ENCODE measurements around the gene ACAP3.

ACAP3 gene

DNA sequence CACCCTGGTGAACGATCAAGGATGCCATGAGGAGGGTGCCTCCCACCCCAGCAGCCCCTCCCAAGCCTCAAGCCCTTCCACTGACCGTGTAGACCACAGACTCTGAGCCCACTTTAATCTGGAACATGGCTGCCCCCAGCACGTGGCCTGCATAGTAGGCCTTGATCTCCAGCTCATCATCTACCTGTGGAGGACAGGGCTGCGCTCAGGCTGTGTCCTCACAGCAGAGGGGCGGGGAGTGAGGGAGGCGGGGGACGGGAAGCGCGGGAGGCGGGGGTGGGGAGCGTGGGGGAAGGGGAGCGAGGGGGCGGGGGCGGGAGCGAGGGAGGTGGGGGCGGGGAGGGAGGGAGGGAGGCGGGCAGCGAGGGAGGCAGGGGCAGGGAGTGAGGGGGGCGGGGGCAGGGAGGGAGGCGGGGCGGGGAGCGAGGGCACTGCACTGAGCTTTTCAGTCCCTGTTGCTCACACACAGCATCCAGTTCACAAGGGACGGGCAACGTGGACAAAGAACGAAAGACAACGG lies 7.8 kb upstream of the ACAP3 start:
- no peak for DNase-seq (ENCODE audit: low spot score)
- TF ChIP-seq, protein P1, sequence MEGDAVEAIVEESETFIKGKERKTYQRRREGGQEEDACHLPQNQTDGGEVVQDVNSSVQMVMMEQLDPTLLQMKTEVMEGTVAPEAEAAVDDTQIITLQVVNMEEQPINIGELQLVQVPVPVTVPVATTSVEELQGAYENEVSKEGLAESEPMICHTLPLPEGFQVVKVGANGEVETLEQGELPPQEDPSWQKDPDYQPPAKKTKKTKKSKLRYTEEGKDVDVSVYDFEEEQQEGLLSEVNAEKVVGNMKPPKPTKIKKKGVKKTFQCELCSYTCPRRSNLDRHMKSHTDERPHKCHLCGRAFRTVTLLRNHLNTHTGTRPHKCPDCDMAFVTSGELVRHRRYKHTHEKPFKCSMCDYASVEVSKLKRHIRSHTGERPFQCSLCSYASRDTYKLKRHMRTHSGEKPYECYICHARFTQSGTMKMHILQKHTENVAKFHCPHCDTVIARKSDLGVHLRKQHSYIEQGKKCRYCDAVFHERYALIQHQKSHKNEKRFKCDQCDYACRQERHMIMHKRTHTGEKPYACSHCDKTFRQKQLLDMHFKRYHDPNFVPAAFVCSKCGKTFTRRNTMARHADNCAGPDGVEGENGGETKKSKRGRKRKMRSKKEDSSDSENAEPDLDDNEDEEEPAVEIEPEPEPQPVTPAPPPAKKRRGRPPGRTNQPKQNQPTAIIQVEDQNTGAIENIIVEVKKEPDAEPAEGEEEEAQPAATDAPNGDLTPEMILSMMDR (IDR thresholded peaks at IDR 0.05; ENCODE audit: extremely low read depth, missing control alignments) = no peak

DNA sequence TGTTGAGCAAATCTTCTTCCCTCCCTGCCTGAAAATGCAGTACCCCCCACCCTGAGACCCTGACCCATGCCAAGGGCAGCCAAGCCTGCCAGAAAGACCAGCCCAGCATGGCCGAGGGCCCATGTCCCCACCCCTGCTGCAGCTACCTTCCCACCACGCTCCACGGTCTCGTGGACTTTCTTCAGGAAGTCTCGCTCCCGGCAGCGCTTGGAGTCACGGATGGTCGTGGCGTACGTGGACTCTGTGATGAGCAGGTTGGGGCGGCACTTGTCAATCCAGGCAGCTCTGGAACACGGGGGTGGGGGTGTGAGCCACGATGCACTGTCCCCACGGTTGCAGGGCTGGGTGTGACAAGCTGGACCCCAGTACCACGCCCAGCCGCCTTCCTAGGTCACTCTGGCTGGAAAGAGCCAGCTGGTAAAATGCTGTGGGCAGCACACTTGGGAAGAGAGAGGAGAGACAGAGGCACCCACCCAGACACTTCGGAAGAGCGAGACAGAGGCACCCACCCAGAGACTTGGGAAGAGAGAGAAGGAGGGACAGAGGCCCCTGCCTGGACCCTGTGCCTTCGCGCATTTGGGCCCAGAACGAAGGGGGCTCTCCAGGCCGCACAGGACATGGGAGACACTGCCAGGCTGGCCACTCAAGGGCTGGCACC lies 7.1 kb upstream of the ACAP3 start:
- no peak for DNase-seq (ENCODE audit: low spot score)
- TF ChIP-seq, protein P1 (IDR thresholded peaks at IDR 0.05; ENCODE audit: extremely low read depth, missing control alignments) = no peak

DNA sequence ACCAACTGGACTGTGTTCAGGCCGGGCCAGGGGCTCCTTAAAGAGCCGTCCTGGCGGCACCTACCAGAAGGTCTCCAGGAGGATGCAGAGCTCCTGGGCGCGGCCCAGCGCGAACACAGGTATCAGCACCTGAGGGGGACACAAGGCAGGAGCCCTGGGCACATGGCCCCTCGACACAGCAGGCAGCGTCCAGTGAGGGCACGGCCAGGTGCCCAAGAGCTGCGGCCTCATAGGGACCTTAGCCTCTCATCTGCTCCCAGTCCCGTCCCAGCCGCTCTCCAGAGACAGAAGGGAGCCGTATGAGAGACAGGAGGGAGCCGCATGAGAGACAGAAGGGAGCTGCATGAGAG lies 6.5 kb upstream of the ACAP3 start:
- DNase-seq (ENCODE audit: low spot score) = no peak
- TF ChIP-seq, protein P1 (IDR thresholded peaks at IDR 0.05; ENCODE audit: extremely low read depth, missing control alignments) = no peak

DNA sequence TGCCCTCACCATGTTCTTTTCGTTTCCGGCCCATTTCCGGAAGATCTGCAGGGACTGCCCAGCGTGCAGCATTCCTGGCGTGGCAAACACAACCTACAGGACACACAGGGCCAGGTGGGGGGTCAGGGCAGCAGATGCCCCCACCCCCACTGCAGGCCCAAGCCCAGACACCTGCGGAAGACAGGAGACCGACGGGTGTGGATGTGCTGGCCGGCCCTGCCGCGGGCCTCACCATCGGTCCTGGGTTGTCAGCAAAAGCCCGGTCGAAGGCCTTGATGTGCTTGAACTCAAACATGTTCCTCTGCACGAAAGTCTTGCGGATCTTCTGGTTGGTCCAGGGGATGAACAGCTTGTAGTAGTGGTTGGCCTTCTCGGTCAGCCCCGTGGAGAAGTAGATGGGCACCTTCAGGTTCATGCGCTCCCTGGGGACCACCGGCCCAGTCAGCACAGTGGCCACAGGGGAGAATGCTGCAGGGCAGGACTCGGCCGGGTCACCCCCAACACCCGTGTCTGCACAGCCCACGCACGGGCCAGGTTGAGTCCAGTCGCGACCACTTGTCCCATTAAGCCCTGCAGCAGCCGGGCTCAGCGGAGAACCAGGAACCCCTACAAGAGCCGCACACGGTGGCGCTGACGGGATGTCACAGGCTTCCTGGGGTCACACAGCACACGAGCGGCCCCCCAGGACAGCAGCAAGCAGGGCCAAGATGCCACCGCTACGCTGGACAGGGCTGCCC lies 5.9 kb upstream of the ACAP3 start:
- no peak for DNase-seq (ENCODE audit: low spot score)
- TF ChIP-seq, protein P1 (IDR thresholded peaks at IDR 0.05; ENCODE audit: extremely low read depth, missing control alignments) = no peak

DNA sequence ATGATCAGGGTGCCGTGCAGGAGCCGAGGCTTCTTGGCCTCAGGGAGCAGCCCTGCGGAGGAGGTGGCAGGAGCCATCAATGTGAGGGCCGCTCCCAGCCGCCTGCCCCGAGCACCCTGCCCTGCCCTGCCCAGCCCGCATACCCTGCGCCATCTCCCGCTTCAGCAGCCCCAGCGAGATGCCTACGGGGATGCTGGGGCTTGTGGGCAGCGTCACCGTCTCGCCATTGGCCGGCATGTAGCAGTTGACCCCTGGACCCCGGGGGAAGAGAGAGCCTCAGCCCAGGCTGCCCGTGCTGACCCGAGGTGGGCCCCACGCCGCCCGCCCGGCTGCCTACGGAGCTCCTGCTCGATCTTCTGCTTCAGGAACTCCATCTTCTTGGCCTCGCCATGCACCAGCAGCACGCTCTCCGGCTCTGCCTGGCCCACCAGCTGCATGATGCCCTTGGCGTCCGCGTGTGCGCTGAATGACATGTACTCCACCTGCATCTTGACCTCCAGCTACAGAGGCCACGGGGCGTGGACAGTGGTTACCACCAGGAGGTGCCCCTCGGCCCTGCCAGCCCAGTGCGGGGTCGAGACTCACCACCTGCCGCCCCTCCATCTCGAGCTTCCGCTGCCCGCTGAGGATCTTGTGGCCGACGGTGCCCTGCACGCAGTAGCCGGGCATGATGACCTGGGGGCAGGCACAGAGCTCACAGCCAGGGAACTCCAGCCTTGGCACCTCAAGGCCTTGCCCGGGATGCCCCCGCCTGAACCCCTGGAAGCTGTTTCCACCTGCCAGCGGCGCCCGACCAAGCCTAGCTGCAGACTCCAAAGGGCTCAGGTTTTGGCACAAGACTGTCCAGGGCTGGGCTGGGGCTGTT lies 5.0 kb upstream of the ACAP3 start:
- DNase-seq (ENCODE audit: low spot score) = no peak
- TF ChIP-seq, protein P1 (IDR thresholded peaks at IDR 0.05; ENCODE audit: extremely low read depth, missing control alignments) = no peak

DNA sequence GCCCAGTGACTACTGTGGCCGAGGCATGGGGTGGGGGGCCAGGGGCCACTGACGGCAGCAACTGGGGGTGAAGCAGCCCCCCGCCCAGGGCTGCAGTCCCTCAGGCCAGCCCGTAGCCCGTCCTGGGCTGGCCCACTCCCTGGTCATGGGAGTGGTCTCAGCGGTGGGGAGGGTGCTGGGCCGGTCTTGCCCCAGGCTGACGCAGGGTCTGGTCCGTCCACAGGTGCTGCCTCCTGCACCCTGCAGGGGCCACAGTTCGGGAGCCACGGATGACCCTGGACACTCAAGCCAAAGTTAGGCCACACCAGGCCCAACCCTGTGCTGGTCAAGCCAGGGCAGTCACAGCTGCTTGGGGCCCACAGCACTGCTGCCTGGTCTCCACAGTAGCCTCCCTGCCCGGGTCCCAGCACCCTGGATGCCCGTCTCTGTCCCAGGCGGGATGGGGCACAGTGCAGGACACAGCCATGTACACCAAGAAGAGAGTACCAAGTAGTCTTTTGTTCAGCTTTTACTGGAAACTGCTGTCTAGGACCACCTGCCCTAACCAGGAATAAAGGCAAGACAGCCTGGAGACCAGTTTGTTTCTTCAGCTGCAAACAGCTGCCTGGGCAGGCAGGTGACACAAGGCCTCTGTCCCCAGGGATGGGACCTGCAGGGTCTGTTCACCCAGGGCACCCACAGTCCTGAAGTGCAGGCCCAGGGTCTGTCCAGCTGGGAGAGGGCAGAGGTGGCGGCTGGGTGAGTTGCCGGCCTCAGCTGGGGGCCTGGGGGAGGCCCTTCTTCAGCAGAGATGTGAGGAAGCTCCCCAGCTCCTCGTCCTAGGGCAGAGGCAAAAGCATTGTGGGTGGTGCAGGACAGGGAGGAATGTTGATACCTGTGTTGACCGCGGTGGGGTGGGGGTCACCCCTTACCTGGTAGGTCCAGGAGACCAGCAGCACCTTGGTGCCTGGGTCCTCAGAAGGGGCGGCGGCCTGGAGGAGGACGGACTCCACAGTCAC lies 3.7 kb upstream of the ACAP3 start:
- TF ChIP-seq, protein P1 (IDR thresholded peaks at IDR 0.05; ENCODE audit: extremely low read depth, missing control alignments) = no peak
- no peak for DNase-seq (ENCODE audit: low spot score)

All from GM20000 (cell line).